H9 (cell line): ENCODE data around the gene HACE1. TPM values are rescaled to one million over a fixed set of nuclear protein-coding genes. Genes with fewer than 3 reads are reported as not detected.

ENCODE experiments used
- DNase-seq: peaks from one replicate; pipeline ENCODE4 v3.0.0-alpha.2; 2017
- H2AFZ ChIP-seq: one replicate; pipeline ENCODE4 v1.6.1; 2013; ENCODE audit warnings: mild to moderate bottlenecking, low read length, control low read depth, moderate library complexity
- H2AK5ac ChIP-seq: 2 replicates; pipeline ENCODE4 v1.6.1; 2013; ENCODE audit warnings: low read length, control low read depth, mixed read lengths; ENCODE audit not compliant: insufficient read length
- H2BK120ac ChIP-seq: one replicate; pipeline ENCODE4 v1.6.1; 2013; ENCODE audit warnings: low read depth, mild to moderate bottlenecking, low read length, control low read depth, inconsistent platforms; ENCODE audit not compliant: poor library complexity, severe bottlenecking
- H2BK12ac ChIP-seq: 2 replicates; pipeline ENCODE4 v1.6.1; 2013; ENCODE audit warnings: low read length, control low read depth, mixed read lengths, low read depth; ENCODE audit not compliant: insufficient read length
- H2BK15ac ChIP-seq: 2 replicates; pipeline ENCODE4 v1.6.1; 2013; ENCODE audit warnings: low read depth, low read length, control low read depth
- H2BK20ac ChIP-seq: one replicate; pipeline ENCODE4 v1.6.1; 2013; ENCODE audit warnings: low read depth, mild to moderate bottlenecking, low read length, control low read depth, inconsistent platforms; ENCODE audit not compliant: poor library complexity, severe bottlenecking
- H2BK5ac ChIP-seq: 2 replicates; pipeline ENCODE4 v1.6.1; 2013; ENCODE audit warnings: low read length, control low read depth, mixed read lengths; ENCODE audit not compliant: insufficient read length
- H3K14ac ChIP-seq: 2 replicates; pipeline ENCODE4 v1.6.1; 2013; ENCODE audit warnings: low read length, control low read depth; ENCODE audit not compliant: insufficient read depth
- H3K18ac ChIP-seq: 2 replicates; pipeline ENCODE4 v1.6.1; 2013; ENCODE audit warnings: low read depth, mild to moderate bottlenecking, mixed read lengths, low read length, control low read depth; ENCODE audit not compliant: insufficient read length
- H3K23ac ChIP-seq: 2 replicates; pipeline ENCODE4 v1.6.1; 2013; ENCODE audit warnings: low read length, control low read depth, mixed read lengths, low read depth; ENCODE audit not compliant: insufficient read length
- H3K23me2 ChIP-seq: 2 replicates; pipeline ENCODE4 v1.6.1; 2013; ENCODE audit warnings: low read depth, mild to moderate bottlenecking, mixed read lengths, low read length, control low read depth; ENCODE audit not compliant: insufficient read length, poor library complexity, severe bottlenecking
- H3K27ac ChIP-seq: 2 replicates; pipeline ENCODE4 v1.5.1; 2013; ENCODE audit warnings: low read length, control low read depth, mixed read lengths, low read depth; ENCODE audit not compliant: insufficient read length
- H3K27me3 ChIP-seq: 2 replicates; pipeline ENCODE4 v1.6.1; 2013; ENCODE audit warnings: low read length, control low read depth, inconsistent platforms; ENCODE audit not compliant: insufficient read depth
- H3K4ac ChIP-seq: 2 replicates; pipeline ENCODE4 v1.6.1; 2013; ENCODE audit warnings: low read depth, mild to moderate bottlenecking, control low read depth, inconsistent platforms, low read length, moderate library complexity
- H3K4me1 ChIP-seq: 2 replicates; pipeline ENCODE4 v1.6.1; 2013; ENCODE audit warnings: low read length, control low read depth, inconsistent platforms; ENCODE audit not compliant: insufficient read depth
- H3K4me2 ChIP-seq: 2 replicates; pipeline ENCODE4 v1.6.1; 2013; ENCODE audit warnings: low read length, control low read depth, mixed read lengths; ENCODE audit not compliant: insufficient read length, insufficient read depth
- H3K56ac ChIP-seq: 2 replicates; pipeline ENCODE4 v1.6.1; 2013; ENCODE audit warnings: low read depth, mild to moderate bottlenecking, mixed read lengths, low read length, control low read depth; ENCODE audit not compliant: insufficient read length
- H3K79me1 ChIP-seq: 2 replicates; pipeline ENCODE4 v1.6.1; 2013; ENCODE audit warnings: low read depth, mild to moderate bottlenecking, moderate library complexity, low read length, control low read depth, inconsistent platforms; ENCODE audit not compliant: insufficient read depth, poor library complexity, severe bottlenecking
- H3K79me2 ChIP-seq: 2 replicates; pipeline ENCODE4 v1.6.1; 2013; ENCODE audit warnings: low read length, control low read depth, inconsistent platforms; ENCODE audit not compliant: insufficient read depth
- H3K9ac ChIP-seq: 2 replicates; pipeline ENCODE4 v1.6.1; 2013; ENCODE audit warnings: low read length, control low read depth, mixed read lengths; ENCODE audit not compliant: insufficient read length; ENCODE audit errors: extremely low read depth
- H3K9me3 ChIP-seq: one replicate; pipeline ENCODE4 v1.6.1; 2013; ENCODE audit warnings: low read depth, low read length, inconsistent platforms; ENCODE audit not compliant: control insufficient read depth
- H3T11ph ChIP-seq: one replicate; pipeline ENCODE4 v1.6.1; 2013; ENCODE audit warnings: mild to moderate bottlenecking, low read length, control low read depth, inconsistent platforms
- H4K20me1 ChIP-seq: one replicate; pipeline ENCODE4 v1.6.1; 2013; ENCODE audit not compliant: control insufficient read depth, insufficient read length, insufficient read depth
- H4K5ac ChIP-seq: 2 replicates; pipeline ENCODE4 v1.6.1; 2013; ENCODE audit warnings: low read depth, mild to moderate bottlenecking, mixed read lengths, low read length, control low read depth; ENCODE audit not compliant: insufficient read length
- H4K8ac ChIP-seq: replicated peaks from 2 replicates; pipeline ENCODE4 v1.6.1; 2013; ENCODE audit warnings: low read length, control low read depth, mixed read lengths, low read depth; ENCODE audit not compliant: insufficient read length
- H4K91ac ChIP-seq: 2 replicates; pipeline ENCODE4 v1.6.1; 2013; ENCODE audit warnings: low read depth, mild to moderate bottlenecking, moderate library complexity, mixed read lengths, low read length, control low read depth; ENCODE audit not compliant: insufficient read length
- H3K27ac Mint-ChIP-seq, 3 experiments: 2 replicates in 2 of 3; 3 replicates in 1 of 3; pipeline ENCODE4 v1.8.0; 2020 to 2021; ENCODE audit warnings: mixed read lengths in 3 of 3, mild to moderate bottlenecking in 1 of 3, moderate library complexity in 1 of 3
- H3K27me3 Mint-ChIP-seq: 2 replicates; pipeline ENCODE4 v1.8.0; 2021; ENCODE audit warnings: low read depth, mild to moderate bottlenecking, moderate library complexity, mixed read lengths
- H3K36me3 Mint-ChIP-seq, 3 experiments: 2 replicates in 2 of 3; 3 replicates in 1 of 3; pipeline ENCODE4 v1.8.0; 2020 to 2021; ENCODE audit warnings: low read depth in 3 of 3, mixed read lengths in 3 of 3; ENCODE audit not compliant: insufficient read depth in 1 of 3
- H3K4me1 Mint-ChIP-seq, 2 experiments: 2 replicates each; pipeline ENCODE4 v1.8.0; 2020; ENCODE audit warnings: mixed read lengths in 2 of 2
- H3K4me3 Mint-ChIP-seq, 2 experiments: 2 replicates in 1 of 2; 3 replicates in 1 of 2; pipeline ENCODE4 v1.8.0; 2020 to 2021; ENCODE audit warnings: mild to moderate bottlenecking in 2 of 2, mixed read lengths in 2 of 2, moderate library complexity in 1 of 2
- H3K9me3 Mint-ChIP-seq, 2 experiments: 2 replicates in 1 of 2; 3 replicates in 1 of 2; pipeline ENCODE4 v1.8.0; 2020; ENCODE audit warnings: mild to moderate bottlenecking in 2 of 2, mixed read lengths in 2 of 2, moderate library complexity in 1 of 2
- CTCF ChIP-seq: fragments of 200-600 bp; sonication (generic); conservative IDR thresholded peaks from 3 replicates; pipeline ENCODE4 v1.8.0; 2021; ENCODE audit warnings: antibody characterized with exemption, mild to moderate bottlenecking
- WGBS: extraction: QIAGEN DNeasy Blood & Tissue Kit; methylation state at CpG from one replicate; pipeline ENCODE4 v1.1.7; 2013; ENCODE audit warnings: missing lambda C conversion rate, low lambda C conversion rate, mixed read lengths; ENCODE audit not compliant: insufficient read length; ENCODE audit errors: extremely low coverage; 5-methylcytosine and 5-hydroxymethylcytosine counted together
- total RNA-seq: library from RNA; stranded (reverse); gene quantifications from 2 replicates; pipeline ENCODE4 v1.2.1, GENCODE V29; 2021

HACE1 gene
- total RNA-seq, 1 experiment from 2014 or later = 18.0 TPM

DNA sequence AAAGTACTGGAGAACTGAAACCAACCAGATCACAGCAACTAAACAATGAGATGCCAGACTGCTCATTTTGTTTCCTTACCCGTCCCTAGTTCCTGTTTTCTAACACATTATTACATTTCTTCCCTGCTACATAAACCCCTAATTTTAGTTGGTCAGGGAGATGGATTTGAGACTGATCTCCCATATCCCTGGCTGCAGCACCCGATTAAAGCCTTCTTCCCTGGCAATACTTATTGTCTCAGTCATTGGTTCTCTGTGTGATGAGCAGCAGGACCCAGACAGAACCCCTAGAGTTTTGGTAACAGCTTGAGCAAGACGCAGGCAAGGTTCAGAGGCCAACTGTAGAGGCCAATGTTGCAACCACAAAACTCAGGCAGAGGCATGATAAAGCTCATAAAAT lies 28.3 kb upstream of the HACE1 start:
- Histone ChIP-seq H2BK15ac (no peak overlapping the region), H3K18ac (no peak overlapping the region), H2BK120ac (no peak overlapping the region), H3K27me3 (no peaks in the 10 kb centered on the region), H3K4me2 (no peak overlapping the region), H3K14ac (no peak overlapping the region), H2BK5ac (no peak overlapping the region), H3K79me1 (no peaks in the 10 kb centered on the region), H3K56ac (no peak overlapping the region), H3T11ph (no peak overlapping the region), H3K23ac (no peak overlapping the region), H3K4ac (no peak overlapping the region), H2AK5ac (no peak overlapping the region), H3K4me1 (no peaks in the 10 kb centered on the region), H4K20me1 (no peaks in the 10 kb centered on the region), H4K91ac (no peak overlapping the region), H3K27ac (no peak overlapping the region), H3K23me2 (no peaks in the 10 kb centered on the region), H4K8ac (no peak overlapping the region), H2BK12ac (no peak overlapping the region), H3K79me2 (no peaks in the 10 kb centered on the region), H2AFZ (no peak overlapping the region), H4K5ac (no peak overlapping the region), H3K9ac (no peak overlapping the region), H2BK20ac (no peak overlapping the region), H3K9me3 (no peaks in the 10 kb centered on the region)
- Mint-ChIP-seq H3K36me3 (peaks cover 6 to 7% (median 7%) of the 10 kb centered on the region in 3 experiments; a peak in 6 of 7 replicates), H3K4me3 (no peak overlapping the region), H3K27ac (no peak overlapping the region), H3K27me3 (peaks cover 3% of the 10 kb centered on the region; the same call in 1 of the 2 replicates), H3K9me3 (peaks cover 12 to 15% of the 10 kb centered on the region in 2 experiments), H3K4me1 (no peaks in the 10 kb centered on the region)
- no CpG with 5 or more reads among the region's 3 CpGs for WGBS
- no peak for DNase-seq
- TF ChIP-seq CTCF = no peak
